Osteocyte (in vitro differentiated cells): ENCODE data around the gene HCFC2. TPM values are rescaled to one million over a fixed set of nuclear protein-coding genes. Genes with fewer than 3 reads are reported as not detected.

Experiments
- DNase-seq: peaks from one replicate; pipeline ENCODE4 v3.0.0; 2021; ENCODE audit warnings: mixed read lengths; ENCODE audit not compliant: unreplicated experiment; ENCODE audit errors: extremely low spot score
- H3K27ac Mint-ChIP-seq: one replicate; pipeline ENCODE4 v1.8.0; 2021; ENCODE audit warnings: mild to moderate bottlenecking, mixed read lengths; ENCODE audit not compliant: unreplicated experiment
- H3K27me3 Mint-ChIP-seq: one replicate; pipeline ENCODE4 v1.8.0; 2021; ENCODE audit warnings: mixed read lengths; ENCODE audit not compliant: unreplicated experiment
- H3K36me3 Mint-ChIP-seq: one replicate; pipeline ENCODE4 v1.8.0; 2021; ENCODE audit warnings: mixed read lengths; ENCODE audit not compliant: unreplicated experiment
- H3K4me1 Mint-ChIP-seq: one replicate; pipeline ENCODE4 v1.8.0; 2021; ENCODE audit warnings: mixed read lengths; ENCODE audit not compliant: unreplicated experiment
- H3K4me3 Mint-ChIP-seq: one replicate; pipeline ENCODE4 v1.8.0; 2021; ENCODE audit warnings: mild to moderate bottlenecking, moderate library complexity, mixed read lengths; ENCODE audit not compliant: unreplicated experiment
- H3K9me3 Mint-ChIP-seq: one replicate; pipeline ENCODE4 v1.8.0; 2021; ENCODE audit warnings: mixed read lengths; ENCODE audit not compliant: unreplicated experiment
- CTCF ChIP-seq: fragments of 200-600 bp; sonication (generic); IDR thresholded peaks from 2 replicates; pipeline ENCODE4 v1.5.0; 2021; ENCODE audit warnings: antibody characterized with exemption, mild to moderate bottlenecking, moderate library complexity
- total RNA-seq: library from RNA; stranded (reverse); gene quantifications from 2 replicates; pipeline ENCODE4 v1.2.1, GENCODE V29; 2021

HCFC2 gene
- total RNA-seq, 1 donor from 2014 or later, result 21.3 TPM

GRCh38 chr12:104126548-104126947, 62.2 kb downstream of the HCFC2 start:
- no peak for TF ChIP-seq CTCF
- Mint-ChIP-seq H3K9me3 (no peaks in the 10 kb centered on the region), H3K36me3 (peaks cover 41% of the 10 kb centered on the region), H3K27me3 (no peaks in the 10 kb centered on the region), H3K4me3 (no peak overlapping the region), H3K4me1 (peaks cover 15% of the 10 kb centered on the region), H3K27ac (no peak overlapping the region)
- DNase-seq, result no peak

- H3K27ac Mint-ChIP-seq, result no peak overlapping the region
- no peak overlapping the region for H3K4me3 Mint-ChIP-seq
- peaks cover 39% of the 10 kb centered on the region for H3K36me3 Mint-ChIP-seq
- no peak for DNase-seq
- no peaks in the 10 kb centered on the region for H3K9me3 Mint-ChIP-seq
- H3K4me1 Mint-ChIP-seq, result peaks cover 11% of the 10 kb centered on the region
- no peak for TF ChIP-seq CTCF
- no peaks in the 10 kb centered on the region for H3K27me3 Mint-ChIP-seq
Observed at GRCh38 chr12:104130760-104131159, 66.4 kb downstream of the HCFC2 start.

DNA sequence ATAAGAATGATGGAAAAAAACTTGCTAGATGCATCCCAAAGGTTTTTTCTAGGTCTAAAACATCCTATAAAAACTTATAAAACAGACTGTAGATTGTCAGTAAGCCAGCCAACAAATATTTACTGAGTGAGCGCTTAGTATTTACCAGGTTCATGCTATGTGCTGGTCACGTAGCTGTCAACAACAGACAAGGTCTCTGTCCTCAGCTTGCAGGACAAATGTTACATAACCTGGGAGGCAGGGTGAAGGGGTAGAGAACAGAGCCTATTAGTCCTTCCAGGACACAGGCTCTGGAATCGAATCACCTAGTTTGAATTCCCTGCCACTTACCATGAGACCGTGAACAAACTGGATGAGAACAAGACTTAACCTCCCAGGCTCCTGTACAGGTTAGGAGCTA, 67.3 kb downstream of the HCFC2 start:
- TF ChIP-seq CTCF, result no peak
- no peak overlapping the region for H3K4me3 Mint-ChIP-seq
- peaks cover 19% of the 10 kb centered on the region for H3K4me1 Mint-ChIP-seq
- H3K27ac Mint-ChIP-seq, result no peak overlapping the region
- peaks cover 30% of the 10 kb centered on the region for H3K36me3 Mint-ChIP-seq
- no peaks in the 10 kb centered on the region for H3K27me3 Mint-ChIP-seq
- DNase-seq, result no peak
- H3K9me3 Mint-ChIP-seq, result no peaks in the 10 kb centered on the region

GRCh38 chr12:104132351-104132956, 68.1 kb downstream of the HCFC2 start:
- no peak for TF ChIP-seq CTCF
- no peak overlapping the region for H3K27ac Mint-ChIP-seq
- peaks cover 23% of the 10 kb centered on the region for H3K4me1 Mint-ChIP-seq
- peaks cover 26% of the 10 kb centered on the region for H3K36me3 Mint-ChIP-seq
- no peak overlapping the region for H3K4me3 Mint-ChIP-seq
- no peaks in the 10 kb centered on the region for H3K9me3 Mint-ChIP-seq
- no peaks in the 10 kb centered on the region for H3K27me3 Mint-ChIP-seq
- no peak for DNase-seq

DNA sequence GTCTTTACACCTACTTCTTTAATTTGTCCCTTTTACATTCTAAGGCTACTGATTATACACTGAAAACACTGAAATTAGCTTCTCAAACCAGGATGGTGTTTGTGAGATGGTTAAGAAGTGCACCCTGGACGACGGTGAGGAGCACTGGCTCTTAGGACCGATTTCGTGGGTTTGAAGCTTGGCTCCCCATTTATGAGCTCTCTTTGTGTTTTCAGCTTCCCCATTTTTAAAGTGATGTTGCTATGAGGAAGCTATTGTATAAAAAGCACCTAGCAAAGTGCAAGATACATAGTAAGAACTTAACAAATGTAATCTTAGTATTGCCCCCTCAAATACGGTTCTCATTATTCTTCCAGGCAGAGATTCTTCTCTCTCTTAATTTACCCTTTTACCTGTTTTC, 69.0 kb downstream of the HCFC2 start:
- DNase-seq, result no peak
- no peaks in the 10 kb centered on the region for H3K9me3 Mint-ChIP-seq
- TF ChIP-seq CTCF, result no peak
- H3K4me3 Mint-ChIP-seq, result no peak overlapping the region
- H3K4me1 Mint-ChIP-seq, result peaks cover 24% of the 10 kb centered on the region
- peaks cover 20% of the 10 kb centered on the region for H3K36me3 Mint-ChIP-seq
- H3K27ac Mint-ChIP-seq, result no peak overlapping the region
- no peaks in the 10 kb centered on the region for H3K27me3 Mint-ChIP-seq
